Effector CD4-positive, alpha-beta T cell (primary cell): ENCODE data around the gene ADCY10.
"Not testable (repeated sequence)": the region's sequence is repeated elsewhere in the genome, so short reads cannot be mapped to it uniquely, and the experiment has no call there.

Experiments used
- DNase-seq: peaks from one replicate; pipeline ENCODE4 v3.0.0-alpha.2; 2020
- total RNA-seq: gene quantifications from one replicate; lab custom pipeline; 2026; lab: John Stamatoyannopoulos, UW

The ADCY10 gene, protein sequence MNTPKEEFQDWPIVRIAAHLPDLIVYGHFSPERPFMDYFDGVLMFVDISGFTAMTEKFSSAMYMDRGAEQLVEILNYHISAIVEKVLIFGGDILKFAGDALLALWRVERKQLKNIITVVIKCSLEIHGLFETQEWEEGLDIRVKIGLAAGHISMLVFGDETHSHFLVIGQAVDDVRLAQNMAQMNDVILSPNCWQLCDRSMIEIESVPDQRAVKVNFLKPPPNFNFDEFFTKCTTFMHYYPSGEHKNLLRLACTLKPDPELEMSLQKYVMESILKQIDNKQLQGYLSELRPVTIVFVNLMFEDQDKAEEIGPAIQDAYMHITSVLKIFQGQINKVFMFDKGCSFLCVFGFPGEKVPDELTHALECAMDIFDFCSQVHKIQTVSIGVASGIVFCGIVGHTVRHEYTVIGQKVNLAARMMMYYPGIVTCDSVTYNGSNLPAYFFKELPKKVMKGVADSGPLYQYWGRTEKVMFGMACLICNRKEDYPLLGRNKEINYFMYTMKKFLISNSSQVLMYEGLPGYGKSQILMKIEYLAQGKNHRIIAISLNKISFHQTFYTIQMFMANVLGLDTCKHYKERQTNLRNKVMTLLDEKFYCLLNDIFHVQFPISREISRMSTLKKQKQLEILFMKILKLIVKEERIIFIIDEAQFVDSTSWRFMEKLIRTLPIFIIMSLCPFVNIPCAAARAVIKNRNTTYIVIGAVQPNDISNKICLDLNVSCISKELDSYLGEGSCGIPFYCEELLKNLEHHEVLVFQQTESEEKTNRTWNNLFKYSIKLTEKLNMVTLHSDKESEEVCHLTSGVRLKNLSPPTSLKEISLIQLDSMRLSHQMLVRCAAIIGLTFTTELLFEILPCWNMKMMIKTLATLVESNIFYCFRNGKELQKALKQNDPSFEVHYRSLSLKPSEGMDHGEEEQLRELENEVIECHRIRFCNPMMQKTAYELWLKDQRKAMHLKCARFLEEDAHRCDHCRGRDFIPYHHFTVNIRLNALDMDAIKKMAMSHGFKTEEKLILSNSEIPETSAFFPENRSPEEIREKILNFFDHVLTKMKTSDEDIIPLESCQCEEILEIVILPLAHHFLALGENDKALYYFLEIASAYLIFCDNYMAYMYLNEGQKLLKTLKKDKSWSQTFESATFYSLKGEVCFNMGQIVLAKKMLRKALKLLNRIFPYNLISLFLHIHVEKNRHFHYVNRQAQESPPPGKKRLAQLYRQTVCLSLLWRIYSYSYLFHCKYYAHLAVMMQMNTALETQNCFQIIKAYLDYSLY (N-terminal part only)
- total RNA-seq = 1.5 reads per million

DNA sequence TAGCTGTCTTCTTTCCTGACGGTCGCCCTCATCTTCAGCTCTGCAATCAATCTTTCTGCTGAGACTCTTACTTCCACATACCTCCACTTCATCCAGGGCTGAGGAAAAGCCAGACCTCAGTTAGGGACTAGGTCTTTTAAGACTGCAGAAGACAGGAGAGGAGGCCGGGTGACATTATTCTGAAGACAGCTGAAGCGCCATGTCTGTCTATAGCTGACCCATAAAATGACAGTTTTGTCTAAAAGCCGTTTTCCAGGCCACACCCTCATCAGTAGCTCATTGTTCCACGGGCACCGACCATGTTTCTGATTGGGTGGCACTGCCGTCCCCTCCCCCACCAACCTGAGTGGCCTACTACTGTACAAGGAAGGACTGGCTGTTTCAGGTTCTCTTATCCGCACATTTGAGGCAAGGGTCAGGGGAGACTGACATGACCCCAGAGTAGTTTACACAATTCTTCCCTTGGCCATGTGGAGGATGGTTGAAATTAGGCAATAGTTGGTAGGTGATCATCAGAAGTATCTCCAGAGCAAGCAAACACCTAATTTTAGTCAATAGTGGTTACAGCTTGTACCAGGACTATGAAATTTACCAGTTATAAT is at the start of gene ADCY10:
TSS of gene ADCY10 (minus strand) at position 240 of the 602 bp plus-strand sequence. CDS start 8,994 bp downstream, outside the sequence.
- DNase-seq = no peak

DNA sequence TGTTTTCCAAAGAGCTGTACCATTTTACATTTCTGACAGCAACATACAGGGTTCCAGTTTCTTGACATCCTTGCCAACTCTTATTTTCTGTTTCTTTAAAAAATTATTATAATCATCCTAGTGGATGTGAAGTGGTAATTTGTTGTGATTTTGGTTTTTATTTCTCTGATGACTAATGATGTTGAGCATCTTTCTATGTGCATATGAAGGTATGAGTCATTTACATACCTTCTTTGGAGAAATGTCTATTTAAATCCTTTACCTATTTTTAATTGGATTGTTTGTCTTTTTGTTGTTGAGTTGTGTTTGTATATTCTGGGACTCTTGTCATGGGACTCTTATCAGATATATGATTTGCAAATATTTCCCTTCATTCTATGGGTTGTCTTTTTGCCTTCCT is 43.8 kb upstream of the ADCY10 start:
- no peak for DNase-seq

DNA sequence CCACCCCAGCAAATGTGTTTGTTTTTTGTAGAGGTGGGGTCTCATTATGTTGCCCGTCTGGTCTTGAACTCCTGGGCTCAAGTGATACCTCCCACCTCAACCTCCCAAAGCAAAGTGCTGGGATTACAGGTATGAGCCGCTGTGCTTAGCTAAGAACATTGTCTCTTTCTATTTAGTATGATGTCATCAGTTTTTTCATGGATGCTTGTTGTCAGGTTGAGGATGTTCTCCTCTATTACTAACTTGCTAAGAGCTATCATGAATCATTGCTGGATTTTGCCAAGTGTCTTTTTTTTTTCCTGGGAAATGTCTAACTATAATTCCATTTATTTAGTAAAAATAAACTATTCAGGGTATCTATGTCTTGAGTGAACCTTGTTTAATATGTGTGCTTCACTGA is 42.0 kb upstream of the ADCY10 start:
- no peak for DNase-seq

DNA sequence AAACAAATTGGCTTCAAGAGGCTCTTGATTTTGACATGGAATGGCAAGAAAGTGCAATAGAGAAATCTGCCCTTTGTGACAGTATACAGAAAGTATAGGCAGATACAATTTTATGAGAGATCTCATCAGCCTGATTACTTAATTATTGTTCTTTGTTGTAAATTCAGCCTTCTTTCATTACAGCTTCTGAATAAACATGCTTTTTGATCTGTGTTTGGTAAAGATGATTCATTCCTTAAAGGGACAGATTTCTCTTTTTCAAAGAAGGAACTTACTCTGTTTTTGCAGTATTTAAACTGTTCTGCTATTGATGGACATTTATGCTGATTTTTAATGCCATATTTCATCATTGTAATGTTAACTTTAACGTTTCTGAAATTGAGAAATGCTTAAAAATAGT is 36.6 kb upstream of the ADCY10 start:
- no peak for DNase-seq

DNA sequence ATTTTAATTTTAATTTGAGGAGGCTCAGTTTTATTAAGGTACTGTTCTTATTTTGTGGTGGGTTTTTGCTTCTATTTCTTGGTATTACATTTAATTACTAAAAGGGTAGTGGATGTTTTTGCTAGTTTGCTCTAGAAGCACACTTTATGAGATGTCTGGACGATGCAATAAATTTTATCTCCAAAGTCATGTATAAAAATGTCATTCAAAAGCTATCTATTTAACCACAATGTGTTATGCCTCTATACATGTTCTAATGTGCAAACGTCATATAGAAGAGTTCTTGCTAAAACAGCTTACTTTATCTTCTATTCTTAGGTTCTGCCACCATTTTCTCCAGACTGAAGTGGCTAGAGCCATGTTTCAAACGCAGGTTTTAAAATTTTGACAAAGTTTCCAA is 35.9 kb upstream of the ADCY10 start:
- DNase-seq = no peak

DNA sequence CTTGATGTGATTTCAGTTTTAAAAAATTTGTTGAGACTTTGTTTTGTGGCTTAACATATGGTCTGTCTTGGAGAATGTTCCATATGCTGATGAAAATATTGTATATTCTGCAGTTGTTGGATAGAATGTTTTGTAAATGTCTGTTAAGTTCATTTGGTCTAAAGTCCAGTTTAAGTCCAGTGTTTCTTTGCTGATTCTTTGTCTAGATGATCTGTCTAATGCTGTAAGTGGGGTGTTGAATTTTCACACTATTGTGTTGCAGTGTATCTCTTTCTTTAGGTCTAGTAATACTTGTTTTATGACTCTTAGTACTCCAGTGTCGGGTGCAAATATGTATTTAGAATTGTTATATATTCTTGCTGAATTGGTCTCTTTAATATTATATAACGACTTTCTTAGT is 33.8 kb upstream of the ADCY10 start:
- DNase-seq = no peak

DNA sequence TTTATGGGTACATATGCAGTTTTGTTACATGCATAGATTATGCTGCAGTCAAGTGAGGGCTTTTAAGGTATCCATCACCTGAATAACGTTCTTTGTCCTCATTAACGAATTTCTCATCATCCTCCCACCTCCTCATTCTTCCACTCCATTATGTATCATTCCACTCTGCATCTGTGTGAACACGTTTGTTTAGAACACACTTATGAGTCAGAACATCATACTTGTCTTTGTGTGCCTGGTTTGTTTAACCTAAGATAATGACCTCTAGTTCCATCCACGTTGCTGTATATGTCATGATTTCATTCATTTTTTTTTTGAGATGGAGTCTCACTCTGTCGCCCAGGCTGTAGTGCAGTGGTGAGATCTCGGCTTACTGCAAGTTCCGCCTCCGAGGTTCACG is 29.6 kb upstream of the ADCY10 start:
- no peak for DNase-seq

DNA sequence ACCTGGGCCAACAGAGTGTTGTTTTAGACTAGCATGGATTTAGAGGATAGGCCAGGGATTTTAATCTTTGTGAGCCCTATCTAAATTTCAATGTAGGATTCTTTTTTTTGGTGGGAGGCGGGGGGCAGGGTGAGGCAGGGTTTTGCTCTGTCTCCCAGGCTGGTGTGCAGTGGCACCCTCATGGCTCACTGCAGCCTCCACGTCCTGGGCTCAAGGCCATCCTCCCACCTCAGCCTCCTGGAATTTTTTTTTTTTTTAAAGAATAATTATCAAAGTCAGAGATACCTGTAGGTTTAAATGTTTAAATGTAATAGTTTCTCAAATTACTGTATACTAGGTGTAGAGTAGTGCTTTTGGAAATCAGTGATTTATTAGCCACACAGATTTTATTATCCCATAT is 26.3 kb upstream of the ADCY10 start:
- DNase-seq = no peak

DNA sequence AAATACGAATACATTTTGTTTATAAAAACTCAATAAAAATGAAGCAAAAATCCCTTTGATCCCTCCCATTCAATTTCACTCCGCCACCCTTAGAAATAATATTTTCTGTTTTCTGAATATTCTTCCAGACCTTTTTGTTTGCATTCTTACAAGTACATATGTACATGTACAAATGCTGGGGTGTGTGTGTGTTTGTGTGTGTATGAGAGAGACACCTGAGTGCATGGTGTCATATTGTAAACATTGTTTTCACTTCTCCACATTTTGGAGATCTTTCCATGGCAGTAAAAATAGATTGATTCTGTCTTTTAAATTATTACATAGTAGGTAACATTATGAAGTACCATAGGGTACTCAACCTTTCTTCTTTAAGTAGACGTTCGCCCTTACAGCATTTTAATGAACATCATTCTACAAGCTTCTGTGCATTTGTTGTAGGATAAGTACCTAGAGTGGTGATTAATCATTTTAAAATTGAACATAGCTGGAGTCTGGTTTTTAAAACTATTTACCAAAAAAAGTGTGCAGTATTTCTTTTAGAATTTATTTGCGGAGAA is 24.2 kb upstream of the ADCY10 start:
- no peak for DNase-seq

DNA sequence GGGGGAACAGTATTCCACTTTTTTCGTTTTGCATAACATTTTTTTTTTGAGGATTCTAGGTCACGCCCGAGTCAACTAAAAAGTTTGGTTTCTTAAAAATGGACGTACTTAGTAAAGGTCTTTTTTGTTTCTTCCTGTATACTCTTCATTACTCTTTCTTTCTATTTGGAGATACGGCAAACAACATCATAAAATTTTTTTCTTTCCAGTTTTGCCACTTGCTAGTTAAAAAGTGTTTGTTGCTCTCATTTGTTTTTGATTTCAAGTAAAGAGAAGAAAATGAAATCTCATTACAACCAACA is 23.7 kb upstream of the ADCY10 start:
- DNase-seq = no peak

DNA sequence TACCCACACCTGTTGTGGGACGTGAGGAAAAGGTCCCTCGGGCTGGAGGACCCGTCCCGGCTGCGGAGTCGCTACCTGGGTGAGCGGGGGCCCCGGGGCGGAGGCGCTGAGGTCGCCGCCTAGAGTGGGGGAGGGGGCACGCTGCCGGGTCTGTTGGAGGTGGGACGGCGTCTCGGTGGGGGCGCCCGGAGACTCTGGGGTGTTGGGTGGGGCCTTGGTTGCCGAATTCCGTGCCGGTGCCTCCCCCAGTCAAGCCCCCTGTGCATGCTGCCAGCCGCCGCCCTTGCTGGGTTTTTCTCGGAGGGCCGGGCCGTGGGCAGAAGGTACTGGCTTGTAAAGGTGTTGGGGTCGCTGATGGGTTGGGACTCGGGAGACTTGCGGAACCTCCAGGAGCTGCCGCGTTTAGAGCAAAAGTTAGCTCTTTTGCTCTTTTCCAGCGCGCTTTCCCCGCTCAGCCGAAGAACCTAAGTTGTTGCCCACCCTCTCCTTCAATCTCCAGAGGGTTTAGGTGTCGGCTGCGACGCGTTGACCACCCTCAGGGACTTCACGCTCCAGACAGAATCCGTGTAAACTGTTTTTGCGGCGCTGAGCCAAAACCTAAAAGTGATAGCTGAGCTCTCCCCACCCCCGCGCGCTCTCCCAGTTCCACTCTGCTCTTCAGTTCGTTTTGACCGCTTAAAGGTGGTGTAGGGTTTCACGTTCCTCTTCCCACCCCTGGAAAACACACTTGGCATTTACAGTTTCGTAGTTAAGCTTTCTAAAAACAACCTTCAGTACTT is 23.2 kb upstream of the ADCY10 start, which contains the start of gene MPC2:
TSS of gene MPC2 (minus strand) at position 143 of the 779 bp plus-strand sequence. CDS start 1,231 bp downstream, outside the sequence.
- peak; percentile 58 for DNase-seq

DNA sequence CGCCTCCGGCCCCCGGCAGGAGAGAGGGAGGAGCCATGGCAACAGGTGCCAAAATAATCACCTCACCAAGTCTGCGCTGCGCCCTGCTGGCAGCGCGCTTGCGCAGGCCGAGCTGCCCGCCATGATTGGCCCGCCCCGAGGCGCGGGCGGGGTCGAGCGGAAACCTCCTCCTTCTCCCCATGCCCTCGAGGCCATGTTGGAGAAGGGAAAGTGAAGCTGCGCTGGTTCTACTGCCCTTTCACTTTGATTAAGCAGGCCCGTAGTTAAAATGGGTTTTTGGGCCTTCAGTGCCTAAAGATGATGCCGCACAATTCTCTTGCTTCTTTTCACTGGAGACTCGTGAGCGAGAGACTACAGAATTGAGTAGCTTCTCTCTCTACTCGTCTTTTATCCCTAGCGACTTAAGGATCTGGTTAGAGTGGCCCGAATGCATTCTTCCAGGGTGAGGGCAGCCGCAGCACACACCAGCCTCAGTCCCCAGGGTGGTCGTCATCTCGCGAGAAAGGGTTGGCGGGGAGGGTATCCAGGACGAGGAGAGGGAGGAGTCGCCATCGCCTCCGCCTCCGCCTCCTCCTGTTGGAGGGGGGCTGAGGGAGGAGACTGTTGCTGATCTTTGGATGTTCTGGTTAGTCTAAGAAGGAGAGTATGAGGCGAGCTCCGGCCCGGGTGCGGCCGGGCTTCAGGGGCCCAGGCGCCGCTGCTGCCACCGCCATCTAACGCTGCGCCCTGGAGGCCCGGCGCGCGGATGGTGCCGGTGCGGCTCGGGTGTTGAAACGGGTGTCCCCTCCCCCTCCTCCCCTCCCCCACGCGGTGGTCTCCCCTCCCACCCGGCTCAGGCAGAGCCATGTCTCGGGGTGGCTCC is 22.4 kb upstream of the ADCY10 start, which contains the start of gene DCAF6:
TSS of gene DCAF6 (plus strand) at position 616 of the 862 bp plus-strand sequence. CDS start at position 845, 229 bp downstream.
- DNase-seq = peak; percentile 97

DNA sequence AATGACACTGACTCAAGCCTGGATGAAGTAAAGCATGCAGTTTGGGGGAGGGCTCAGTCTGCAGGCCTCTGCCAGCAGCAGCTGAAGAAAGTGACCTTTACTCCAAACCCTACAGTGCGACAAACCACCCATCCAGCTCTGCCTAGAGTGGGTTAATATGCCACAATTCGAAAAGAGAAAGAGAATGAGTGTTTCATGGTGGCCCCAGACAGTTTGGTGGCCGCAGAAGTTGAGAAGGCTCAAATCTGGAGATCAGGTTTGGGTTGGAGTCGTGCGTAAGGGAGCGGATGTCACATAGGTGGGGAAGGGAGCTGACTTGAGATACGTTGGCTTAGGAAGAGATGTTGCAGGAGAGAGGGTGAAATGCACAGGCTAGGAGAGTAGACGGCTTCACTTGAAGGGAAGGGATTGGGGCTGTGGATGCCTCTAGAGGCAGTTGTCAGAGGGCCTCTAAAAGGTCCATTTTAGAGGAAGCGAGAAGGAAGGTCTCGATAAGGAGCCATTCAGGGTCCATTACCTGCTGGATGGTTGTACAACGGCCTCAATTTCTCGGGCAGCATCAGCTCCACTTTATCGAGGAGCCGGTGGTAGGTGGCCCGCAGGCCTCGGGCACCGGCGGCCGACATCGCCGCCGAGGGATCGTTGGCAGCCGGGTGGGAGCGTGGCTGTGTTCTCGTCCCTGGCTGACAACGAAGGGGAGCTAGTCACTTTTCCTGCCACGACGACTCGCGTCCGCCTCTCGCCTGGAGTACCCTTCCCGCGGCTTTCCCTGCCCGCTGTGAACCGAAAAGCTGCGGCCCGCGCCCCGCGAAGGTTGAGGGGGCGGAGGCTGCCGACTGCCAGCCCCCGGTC is 21.5 kb upstream of the ADCY10 start:
- DNase-seq = peak; percentile 17

DNA sequence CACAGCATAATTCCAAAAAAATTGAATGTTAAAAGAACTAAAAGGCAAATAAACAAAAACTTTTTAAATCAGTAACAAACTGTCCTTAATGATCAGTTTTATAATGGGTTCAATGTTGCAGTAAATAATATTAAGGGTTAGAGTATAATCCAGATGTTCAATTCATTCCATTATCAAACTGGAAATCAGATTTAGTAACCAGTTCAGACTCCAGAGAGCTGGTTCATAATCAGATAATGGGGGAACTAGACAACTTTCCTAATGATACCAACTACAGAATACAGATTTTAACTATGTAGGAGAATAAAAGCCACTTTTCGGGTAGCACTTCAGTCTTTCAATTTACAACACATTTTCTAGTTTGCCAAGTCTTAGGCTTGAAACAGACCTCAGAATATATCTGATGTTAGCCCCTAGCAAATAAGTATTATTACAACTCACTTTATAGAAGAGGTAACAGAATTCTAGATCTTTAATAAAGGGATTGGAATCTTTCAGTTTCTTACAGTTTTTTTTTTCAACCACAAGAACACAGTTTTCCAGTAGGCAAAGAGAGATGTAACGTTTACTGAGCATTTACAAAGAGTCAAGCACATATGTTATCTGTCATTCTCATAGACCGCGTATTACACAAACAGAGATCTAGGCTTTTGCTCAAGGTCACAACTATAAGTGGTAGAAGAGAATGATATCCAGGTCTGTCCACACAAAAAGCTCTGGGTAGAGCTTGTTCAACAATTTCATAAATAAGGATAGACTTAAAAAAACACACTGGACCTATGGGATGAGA is 20.7 kb upstream of the ADCY10 start:
- no peak for DNase-seq

DNA sequence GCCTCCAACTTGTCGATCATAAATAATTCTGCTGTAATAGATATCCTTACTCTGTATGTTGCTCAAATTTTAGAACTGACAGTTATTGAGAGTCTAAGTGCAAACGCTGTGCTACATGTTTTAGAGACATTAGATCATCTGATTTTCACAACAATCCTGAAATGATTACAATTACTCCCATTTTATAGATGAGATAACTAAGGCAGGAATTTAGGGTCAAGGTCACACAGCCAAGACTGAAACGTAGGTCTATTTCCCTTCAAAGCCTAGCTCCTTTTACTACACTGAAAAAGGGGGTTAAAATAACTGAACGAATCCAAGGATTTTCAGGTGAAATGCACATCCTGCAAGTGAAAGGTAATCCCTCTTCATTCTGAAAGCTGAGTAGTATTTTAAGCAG is 19.9 kb upstream of the ADCY10 start:
- no peak for DNase-seq

DNA sequence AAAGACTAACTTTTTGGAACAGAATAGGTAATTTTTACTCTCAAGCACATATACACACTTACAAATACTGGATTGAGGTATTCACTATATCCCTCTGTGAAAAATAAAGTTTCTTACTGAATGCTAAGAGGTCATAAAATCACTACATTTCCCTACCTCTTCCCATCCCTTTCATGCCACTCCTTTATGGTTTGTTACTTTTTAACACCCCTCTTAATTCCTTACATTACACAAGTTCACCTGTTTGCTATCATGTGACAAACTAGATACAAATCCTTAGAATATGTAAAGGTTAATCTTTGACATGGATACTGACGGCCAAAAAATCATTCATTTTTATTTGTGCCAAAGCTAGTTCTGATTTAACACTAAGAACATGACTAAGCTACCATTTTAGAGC is 15.8 kb upstream of the ADCY10 start:
- no peak for DNase-seq

DNA sequence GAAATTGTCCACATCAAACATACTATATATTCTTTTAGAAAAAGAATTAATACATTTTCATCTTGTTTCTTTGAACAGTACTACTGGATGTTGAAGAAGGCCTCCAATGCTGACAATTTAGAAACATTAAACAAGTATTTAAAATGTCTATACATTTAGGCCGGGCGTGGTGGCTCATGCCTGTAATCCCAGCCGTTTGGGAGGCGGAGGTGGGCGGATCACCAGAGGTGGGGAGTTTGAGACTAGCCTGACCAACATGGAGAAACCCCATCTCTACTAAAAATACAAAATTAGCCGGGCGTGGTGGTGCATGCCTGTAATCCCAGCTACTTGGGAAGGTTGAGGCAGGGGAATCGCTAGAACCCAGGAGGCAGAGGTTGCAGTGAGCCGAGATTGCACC is 15.0 kb upstream of the ADCY10 start:
- DNase-seq = not testable (repeated sequence)

DNA sequence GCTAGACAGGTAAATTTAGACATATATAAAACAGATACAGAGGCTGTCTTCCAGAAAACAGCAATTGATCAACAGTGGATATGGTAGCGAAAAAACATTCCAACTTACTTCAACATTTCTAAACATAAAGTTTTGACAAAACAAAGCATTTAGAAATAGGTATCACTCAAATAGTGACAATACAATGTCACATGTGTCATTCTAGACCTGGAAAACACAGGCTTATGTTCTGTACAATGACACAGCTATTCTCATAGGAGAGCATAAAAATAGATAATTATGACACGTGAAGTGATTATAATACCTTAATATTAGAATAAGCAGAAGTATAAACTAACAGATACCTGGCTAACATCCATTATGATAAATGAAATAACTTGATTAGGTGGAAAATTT is 14.5 kb upstream of the ADCY10 start:
- no peak for DNase-seq
